Right lobe of liver (tissue), 6 donors: ENCODE data around the gene NFATC4. TPM values are rescaled to one million over a fixed set of nuclear protein-coding genes. Genes with fewer than 3 reads are reported as not detected.
A peak's percentile ranks its signal among the peaks of the same experiment; 100 is the strongest.

Experiments
- ATAC-seq, 4 donors: fragments of 200-7000 bp; cut with Tn5 transposase; one replicate each; pipeline ENCODE4 v1.9.1; 2020; ENCODE audit warnings: mild to moderate bottlenecking in 4 of 4, moderate library complexity in 4 of 4
- DNase-seq, 3 donors: peaks; one replicate each; pipeline ENCODE4 v3.0.0-alpha.2; 2020
- H3K27ac ChIP-seq, 3 donors: fragments of 200-600 bp; one replicate each; pipeline ENCODE4 v1.8.0; 2022
- H3K27me3 ChIP-seq, 2 donors: fragments of 200-600 bp; one replicate each; pipeline ENCODE4 v1.8.0; 2022
- H3K36me3 ChIP-seq, 4 donors: fragments of 200-600 bp; sonication (generic) in 1 of 4; one replicate each; pipeline versions ENCODE4 v1.5.1 to v1.8.0; 2017 to 2022; ENCODE audit warnings: control low read depth in 1 of 4
- H3K4me1 ChIP-seq, 4 donors: fragments of 200-600 bp; sonication (generic) in 1 of 4; one replicate each; pipeline versions ENCODE4 v1.5.1 to v1.8.0; 2017 to 2022; ENCODE audit warnings: control low read depth in 1 of 4
- H3K4me3 ChIP-seq, 3 donors: fragments of 200-600 bp; one replicate each; pipeline ENCODE4 v1.8.0; 2022
- H3K9me3 ChIP-seq, 4 donors: fragments of 200-600 bp; sonication (generic) in 1 of 4; one replicate each; pipeline versions ENCODE4 v1.5.1 to v1.8.0; 2017 to 2022; ENCODE audit warnings: control low read depth in 1 of 4
- POLR2A ChIP-seq: fragments of 450-650 bp; IDR thresholded peaks from one replicate; pipeline ENCODE4 v1.6.1; 2017; ENCODE audit warnings: antibody characterized with exemption, mild to moderate bottlenecking
- WGBS: methylation state at CpG from one replicate; pipeline ENCODE4 v1.1.6; 2018; ENCODE audit warnings: low coverage, low lambda C conversion rate; ENCODE audit not compliant: insufficient coverage; ENCODE audit errors: missing lambda C conversion rate; 5-methylcytosine and 5-hydroxymethylcytosine counted together
- intact Hi-C, 2 donors: fragments of 100-400 bp; cut with DNase I; formaldehyde crosslinking; loops; one replicate each; pipeline versions ENCODE4 v1.11.2 to v1.14.1; 2022
- total RNA-seq, 6 experiments: library from RNA; depleted of rRNA in 2 of 6; stranded (reverse); fragments of >200 nt in 2 of 6; fragmentation: NEBNext Ultra II Directional in 3 of 6; extraction: Animal tissue kit (Norgen Biotek cat#: 25700) in 3 of 6; gene quantifications; one replicate each; pipeline versions ENCODE4 v1.1.0 to v1.2.4, GENCODE V29; 2016 to 2023
- TF ChIP-seq, protein P1 (sequence below), 4 donors: fragments of 200-600 bp in 3 of 4; fragments of 450-650 bp in 1 of 4; IDR thresholded peaks; one replicate each; pipeline versions ENCODE4 v1.5.1 to v1.8.0; 2016 to 2022; ENCODE audit warnings: antibody characterized with exemption in 4 of 4, mild to moderate bottlenecking in 2 of 4
- donor health status: DM: no; HTN: yes; CAD: no.
- donor health status: DM: no; HTN: no; CAD: no.
- donor health status: DM: no; HTN: no; CAD: no.
- donor health status: DM: no; HTN: yes; CAD: no.
- donor health status: DM: no; HTN: yes; CAD: no.

Gene NFATC4
- total RNA-seq, 6 experiments from 2014 or later: 1.0 to 3.7 (median 2.0) TPM

DNA sequence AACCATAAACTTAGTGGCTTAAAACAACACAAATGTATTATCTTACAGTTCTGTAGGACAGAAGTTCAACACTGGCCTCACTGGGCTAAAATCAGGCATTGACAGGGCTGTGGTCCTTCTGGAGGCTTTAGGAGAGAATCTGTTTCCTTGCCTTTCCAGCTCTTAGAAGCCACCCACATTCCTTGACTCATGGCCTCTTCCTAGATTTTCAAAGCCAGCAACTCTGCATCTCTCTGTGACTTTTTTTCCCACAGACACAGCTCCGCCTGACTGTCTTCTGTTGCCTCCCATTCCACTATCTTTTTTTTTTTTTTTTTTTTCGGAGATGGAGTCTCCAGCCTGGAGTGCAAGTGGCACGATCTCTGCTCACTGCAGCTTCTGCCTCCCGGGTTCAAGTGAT, 11.8 kb upstream of the NFATC4 start:
- peaks cover 0 to 4% (median 0%) of the 10 kb centered on the region in 4 donors for H3K4me1 ChIP-seq
- no peaks in the 10 kb centered on the region for H3K36me3 ChIP-seq
- H3K4me3 ChIP-seq: no peak overlapping the region
- H3K27ac ChIP-seq: no peak overlapping the region
- no peak for ATAC-seq
- intact Hi-C loops: no loop called here
- WGBS: 73% methylated on average over 2 of the region's 4 CpGs
- no peaks in the 10 kb centered on the region for H3K27me3 ChIP-seq
- no peak for DNase-seq
- TF ChIP-seq POLR2A: no peak
- TF ChIP-seq, protein P1, sequence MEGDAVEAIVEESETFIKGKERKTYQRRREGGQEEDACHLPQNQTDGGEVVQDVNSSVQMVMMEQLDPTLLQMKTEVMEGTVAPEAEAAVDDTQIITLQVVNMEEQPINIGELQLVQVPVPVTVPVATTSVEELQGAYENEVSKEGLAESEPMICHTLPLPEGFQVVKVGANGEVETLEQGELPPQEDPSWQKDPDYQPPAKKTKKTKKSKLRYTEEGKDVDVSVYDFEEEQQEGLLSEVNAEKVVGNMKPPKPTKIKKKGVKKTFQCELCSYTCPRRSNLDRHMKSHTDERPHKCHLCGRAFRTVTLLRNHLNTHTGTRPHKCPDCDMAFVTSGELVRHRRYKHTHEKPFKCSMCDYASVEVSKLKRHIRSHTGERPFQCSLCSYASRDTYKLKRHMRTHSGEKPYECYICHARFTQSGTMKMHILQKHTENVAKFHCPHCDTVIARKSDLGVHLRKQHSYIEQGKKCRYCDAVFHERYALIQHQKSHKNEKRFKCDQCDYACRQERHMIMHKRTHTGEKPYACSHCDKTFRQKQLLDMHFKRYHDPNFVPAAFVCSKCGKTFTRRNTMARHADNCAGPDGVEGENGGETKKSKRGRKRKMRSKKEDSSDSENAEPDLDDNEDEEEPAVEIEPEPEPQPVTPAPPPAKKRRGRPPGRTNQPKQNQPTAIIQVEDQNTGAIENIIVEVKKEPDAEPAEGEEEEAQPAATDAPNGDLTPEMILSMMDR (IDR thresholded peaks at IDR 0.05): no peak
- H3K9me3 ChIP-seq: no peaks in the 10 kb centered on the region

DNA sequence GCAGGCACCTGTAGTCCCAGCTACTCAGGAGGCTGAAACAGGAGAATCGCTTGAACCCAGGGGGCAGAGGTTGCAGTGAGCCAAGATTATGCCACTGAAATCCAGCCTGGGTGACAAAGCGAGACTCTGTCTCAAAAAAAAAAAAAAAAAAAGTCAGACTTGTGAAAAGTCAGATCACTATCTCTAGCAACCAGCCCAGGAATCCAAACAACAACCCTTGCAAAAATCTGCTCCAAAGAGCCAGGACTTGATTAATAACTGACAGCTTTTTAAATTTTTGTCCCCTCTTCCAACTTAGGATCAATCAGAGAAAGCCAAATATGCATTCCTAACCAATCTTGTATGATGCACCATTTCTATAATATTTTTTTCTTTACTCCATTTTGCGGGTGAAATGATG, 7.7 kb upstream of the NFATC4 start:
- intact Hi-C loops: no loop called here
- 94% methylated on average over 2 of the region's 3 CpGs for WGBS
- H3K36me3 ChIP-seq: no peaks in the 10 kb centered on the region

DNA sequence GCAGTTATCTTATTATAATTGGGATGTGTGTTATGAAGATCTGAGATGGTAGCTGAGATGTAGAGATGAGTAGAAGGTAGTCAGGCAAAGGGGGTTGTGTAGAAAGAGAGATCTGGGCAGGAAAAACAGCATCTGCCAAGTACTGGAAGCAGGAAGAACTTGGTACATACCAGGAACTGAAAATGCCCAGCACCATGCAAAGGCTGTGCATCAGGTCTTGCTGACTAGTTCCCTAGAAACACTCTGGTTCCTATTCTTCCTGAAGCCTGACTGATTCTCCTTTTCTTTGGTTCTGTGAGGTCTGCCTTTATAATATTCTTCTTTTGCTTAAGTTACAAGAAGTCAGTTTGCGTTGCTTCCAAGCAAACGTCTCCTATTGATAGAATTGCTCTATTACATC, 6.7 kb upstream of the NFATC4 start:
- TF ChIP-seq POLR2A: no peak
- TF ChIP-seq, protein P1 (IDR thresholded peaks at IDR 0.05): no peak
- 64% methylated on average over 2 of the region's 2 CpGs for WGBS
- peak in 1 of 4 donors; percentile 27 for ATAC-seq

More for the DNA sequence above, 7.7 kb upstream of the NFATC4 start:
- no peak for TF ChIP-seq POLR2A
- TF ChIP-seq, protein P1 (IDR thresholded peaks at IDR 0.05): no peak
- DNase-seq (no peak), ATAC-seq (no peak)
- Histone ChIP-seq H3K9me3 (no peaks in the 10 kb centered on the region), H3K27ac (no peak overlapping the region), H3K27me3 (no peaks in the 10 kb centered on the region), H3K4me3 (no peak overlapping the region), H3K4me1 (no peaks in the 10 kb centered on the region)

DNA sequence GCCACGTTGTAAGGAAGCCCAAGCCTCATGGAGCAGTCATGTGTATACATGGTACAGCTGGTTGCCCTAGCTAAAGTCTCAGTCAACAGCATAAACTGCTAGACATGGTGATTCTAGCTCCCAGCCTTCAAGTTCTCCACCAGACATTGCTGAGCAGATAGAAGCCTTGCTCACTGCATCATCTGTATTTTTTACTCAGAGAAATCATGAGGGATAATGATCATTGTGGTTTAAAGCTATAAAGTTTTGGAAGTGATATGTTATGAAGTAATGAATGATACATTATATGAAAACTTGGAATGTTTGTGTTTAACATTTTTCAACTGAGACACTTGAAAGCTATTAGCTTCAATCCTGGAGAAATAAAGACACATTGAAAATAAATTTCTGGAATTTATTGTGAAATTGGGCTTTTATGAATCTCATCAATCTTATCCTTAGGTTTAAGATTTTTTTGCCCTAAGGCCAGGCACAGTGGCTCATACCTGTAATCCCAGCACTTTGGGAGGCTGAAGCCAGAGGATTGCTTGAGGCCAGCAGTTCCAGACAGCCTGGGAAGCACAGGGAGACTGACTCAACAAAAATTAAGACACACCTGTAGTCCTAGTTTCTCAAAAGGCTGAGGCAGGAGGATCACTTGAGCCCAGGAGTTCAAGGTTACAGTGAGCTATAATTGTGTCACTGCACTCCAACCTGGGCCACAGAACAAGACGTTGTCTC, 5.6 kb upstream of the NFATC4 start:
- ATAC-seq: no peak
- Histone ChIP-seq H3K27me3 (no peaks in the 10 kb centered on the region), H3K9me3 (no peaks in the 10 kb centered on the region), H3K4me3 (no peak overlapping the region), H3K27ac (no peak overlapping the region), H3K4me1 (no peaks in the 10 kb centered on the region), H3K36me3 (no peaks in the 10 kb centered on the region)
- intact Hi-C loops: no loop called here
- 55% methylated on average over 1 of the region's 2 CpGs for WGBS
- no peak for DNase-seq
- TF ChIP-seq POLR2A: no peak
- TF ChIP-seq, protein P1 (IDR thresholded peaks at IDR 0.05): no peak

More for the DNA sequence above, 6.7 kb upstream of the NFATC4 start:
- Histone ChIP-seq H3K27ac (no peak overlapping the region), H3K36me3 (no peaks in the 10 kb centered on the region), H3K27me3 (no peaks in the 10 kb centered on the region), H3K4me1 (no peaks in the 10 kb centered on the region), H3K4me3 (no peak overlapping the region), H3K9me3 (no peaks in the 10 kb centered on the region)
- DNase-seq: no peak
- intact Hi-C loops: no loop called here
